GM18907 (cell line): ENCODE results near the gene SMCR8.
"Not testable (repeated sequence)": the region's sequence is repeated elsewhere in the genome, so short reads cannot be mapped to it uniquely, and the experiment has no call there.

Experiments used
- ATAC-seq: cut with Tn5 transposase; IDR thresholded peaks from one replicate; pipeline ENCODE4 v1.9.1; 2021; ENCODE audit warnings: mild to moderate bottlenecking, moderate library complexity; ENCODE audit not compliant: unreplicated experiment

The SMCR8 gene

GRCh38 chr17:18315961-18316360, 868 bp downstream of the SMCR8 start:
- ATAC-seq, result no peak

GRCh38 chr17:18318117-18318516, 3.0 kb downstream of the SMCR8 start:
- ATAC-seq, result no peak

- ATAC-seq, result no peak
Observed at GRCh38 chr17:18318771-18319450, 3.8 kb downstream of the SMCR8 start.

- no peak for ATAC-seq
Observed at GRCh38 chr17:18319604-18320256, 4.6 kb downstream of the SMCR8 start.

GRCh38 chr17:18320301-18320700, 5.2 kb downstream of the SMCR8 start:
- no peak for ATAC-seq

GRCh38 chr17:18321309-18321708, 6.2 kb downstream of the SMCR8 start:
- no peak for ATAC-seq

- ATAC-seq, result no peak
Observed at GRCh38 chr17:18322522-18322921, 7.4 kb downstream of the SMCR8 start.

- ATAC-seq, result no peak
Observed at GRCh38 chr17:18323007-18323406, 7.9 kb downstream of the SMCR8 start.

GRCh38 chr17:18323507-18324139, 8.5 kb downstream of the SMCR8 start:
- no peak for ATAC-seq

GRCh38 chr17:18324140-18325050, 9.3 kb downstream of the SMCR8 start:
- ATAC-seq, result no peak

GRCh38 chr17:18326039-18326438, 10.9 kb downstream of the SMCR8 start:
- ATAC-seq, result no peak

- no peak for ATAC-seq
Observed at GRCh38 chr17:18326572-18326971, 11.5 kb downstream of the SMCR8 start.

- ATAC-seq, result no peak
Observed at GRCh38 chr17:18327093-18327492, 12.0 kb downstream of the SMCR8 start.

GRCh38 chr17:18327556-18327955, 12.5 kb downstream of the SMCR8 start:
- ATAC-seq, result no peak

- ATAC-seq, result no peak
Observed at GRCh38 chr17:18328643-18329204, 13.6 kb downstream of the SMCR8 start.

GRCh38 chr17:18331879-18332278, 16.8 kb downstream of the SMCR8 start:
- ATAC-seq, result no peak

- ATAC-seq, result no peak
Observed at GRCh38 chr17:18332909-18333489, 17.9 kb downstream of the SMCR8 start.

- not testable (repeated sequence) for ATAC-seq
Observed at GRCh38 chr17:18338158-18338557, 23.1 kb downstream of the SMCR8 start.

- no peak for ATAC-seq
Observed at GRCh38 chr17:18339933-18340332, 24.8 kb downstream of the SMCR8 start.

- no peak for ATAC-seq
Observed at GRCh38 chr17:18344021-18344420, 28.9 kb downstream of the SMCR8 start.
